AG04449 (cell line): ENCODE measurements around the gene ALK.
"Not testable (repeated sequence)": the region's sequence is repeated elsewhere in the genome, so short reads cannot be mapped to it uniquely, and the experiment has no call there.

Source experiments
- CTCF ChIA-PET: fragments of 350-600 bp; formaldehyde crosslinking; extraction: SDS; loops from one replicate; lab custom pipeline; 2021; ENCODE audit warnings: antibody characterized with exemption; lab: Yijun Ruan, JAX
- POLR2A ChIA-PET: fragments of 400-600, 350-600 bp; formaldehyde crosslinking; extraction: SDS; loops from one replicate; lab custom pipeline; 2020; ENCODE audit warnings: antibody characterized with exemption, inconsistent platforms; lab: Yijun Ruan, JAX
- DNase-seq: peaks from one replicate; pipeline ENCODE4 v3.0.0-alpha.2; 2010; ENCODE audit warnings: low read depth, low spot score
- H3K4me3 ChIP-seq: 2 replicates; pipeline ENCODE4 v1.5.1; 2011; ENCODE audit warnings: low read depth, mild to moderate bottlenecking, control low read depth, low read length
- TF ChIP-seq, protein P1 (sequence below): IDR thresholded peaks from one replicate; pipeline ENCODE4 v1.5.1; 2011; ENCODE audit warnings: mild to moderate bottlenecking, moderate library complexity, low read length, control low read depth, inconsistent platforms; ENCODE audit not compliant: insufficient read depth; ENCODE audit errors: missing control alignments

ALK gene

DNA sequence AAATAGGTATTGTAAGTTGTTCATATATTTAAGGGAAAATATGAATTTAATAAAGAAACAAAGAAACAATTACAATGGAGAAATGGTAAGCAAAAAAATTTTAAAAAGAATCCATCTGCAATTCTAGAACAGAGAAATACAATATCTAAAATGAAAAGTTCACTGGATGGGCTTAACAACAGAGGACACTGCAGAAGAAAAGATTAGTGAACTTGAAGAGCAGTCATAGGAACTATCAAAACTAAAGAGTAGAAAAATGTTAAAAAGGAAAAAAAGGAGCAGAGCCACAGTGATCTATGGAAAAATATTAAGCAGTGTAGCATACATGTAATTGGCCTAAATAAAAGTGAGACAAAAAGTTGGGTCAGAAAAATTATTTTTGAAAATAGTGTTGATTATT, 83.5 kb downstream of the ALK start:
- POLR2A ChIA-PET: no interaction called here
- no peak overlapping the region for H3K4me3 ChIP-seq
- TF ChIP-seq, protein P1, sequence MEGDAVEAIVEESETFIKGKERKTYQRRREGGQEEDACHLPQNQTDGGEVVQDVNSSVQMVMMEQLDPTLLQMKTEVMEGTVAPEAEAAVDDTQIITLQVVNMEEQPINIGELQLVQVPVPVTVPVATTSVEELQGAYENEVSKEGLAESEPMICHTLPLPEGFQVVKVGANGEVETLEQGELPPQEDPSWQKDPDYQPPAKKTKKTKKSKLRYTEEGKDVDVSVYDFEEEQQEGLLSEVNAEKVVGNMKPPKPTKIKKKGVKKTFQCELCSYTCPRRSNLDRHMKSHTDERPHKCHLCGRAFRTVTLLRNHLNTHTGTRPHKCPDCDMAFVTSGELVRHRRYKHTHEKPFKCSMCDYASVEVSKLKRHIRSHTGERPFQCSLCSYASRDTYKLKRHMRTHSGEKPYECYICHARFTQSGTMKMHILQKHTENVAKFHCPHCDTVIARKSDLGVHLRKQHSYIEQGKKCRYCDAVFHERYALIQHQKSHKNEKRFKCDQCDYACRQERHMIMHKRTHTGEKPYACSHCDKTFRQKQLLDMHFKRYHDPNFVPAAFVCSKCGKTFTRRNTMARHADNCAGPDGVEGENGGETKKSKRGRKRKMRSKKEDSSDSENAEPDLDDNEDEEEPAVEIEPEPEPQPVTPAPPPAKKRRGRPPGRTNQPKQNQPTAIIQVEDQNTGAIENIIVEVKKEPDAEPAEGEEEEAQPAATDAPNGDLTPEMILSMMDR: no peak
- DNase-seq: no peak
- CTCF ChIA-PET: interaction anchor here (1.1 kb wide), 1 partner anchor 879 kb away, joined by 3 read pairs; no protein-coding TSS in a partner anchor

DNA sequence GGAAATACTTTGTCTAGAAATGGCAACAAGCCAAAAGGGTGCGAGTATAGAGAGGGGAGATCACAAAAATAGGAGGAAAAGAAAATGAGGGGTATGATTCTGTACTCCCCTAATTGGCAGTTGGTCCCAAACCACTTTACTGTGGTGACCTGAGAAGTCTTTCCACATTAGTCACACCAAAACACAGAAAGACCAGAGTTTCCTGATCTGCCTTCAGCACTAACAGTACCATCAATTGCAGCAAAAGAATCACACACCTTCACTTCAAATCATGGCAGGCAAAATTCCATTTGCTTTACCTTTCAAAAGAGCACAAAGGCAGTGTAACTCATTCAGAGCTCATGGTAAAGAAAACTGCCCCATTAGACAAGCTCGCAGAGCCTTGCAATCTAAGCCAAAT, 86.8 kb downstream of the ALK start:
- no peak overlapping the region for H3K4me3 ChIP-seq
- TF ChIP-seq, protein P1: no peak
- CTCF ChIA-PET: no interaction called here
- POLR2A ChIA-PET: interaction anchor here (0.7 kb wide), 1 partner anchor 87 kb away, joined by 3 read pairs; no protein-coding TSS in a partner anchor
- DNase-seq: no peak

DNA sequence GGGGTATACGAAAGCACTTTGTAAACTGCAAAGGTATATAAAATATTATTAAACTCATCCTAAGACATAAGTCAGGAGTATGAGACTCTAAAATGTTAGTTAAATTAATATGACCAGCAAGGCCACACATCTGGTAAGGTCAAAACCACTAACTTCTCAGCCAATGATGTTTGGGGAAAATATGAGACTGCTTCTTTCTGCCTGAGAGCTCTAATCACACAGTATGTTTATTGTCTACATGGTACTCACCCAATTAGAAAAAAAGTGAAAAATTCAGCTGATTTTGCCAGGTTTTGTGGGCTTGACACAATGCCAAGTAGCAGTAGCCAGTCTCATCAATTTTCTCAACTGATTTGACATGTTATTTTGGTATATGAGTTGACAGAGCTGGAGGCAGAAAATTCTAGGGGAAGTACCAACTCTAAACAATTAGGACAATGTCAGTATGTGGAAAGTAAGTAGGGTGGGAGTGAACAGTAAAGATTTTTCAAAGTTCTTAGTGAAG, 87.3 kb downstream of the ALK start:
- POLR2A ChIA-PET: interaction anchor here (0.7 kb wide), 1 partner anchor 86 kb away, joined by 3 read pairs; no protein-coding TSS in a partner anchor
- DNase-seq: no peak
- CTCF ChIA-PET: no interaction called here
- TF ChIP-seq, protein P1: no peak
- H3K4me3 ChIP-seq: no peak overlapping the region

DNA sequence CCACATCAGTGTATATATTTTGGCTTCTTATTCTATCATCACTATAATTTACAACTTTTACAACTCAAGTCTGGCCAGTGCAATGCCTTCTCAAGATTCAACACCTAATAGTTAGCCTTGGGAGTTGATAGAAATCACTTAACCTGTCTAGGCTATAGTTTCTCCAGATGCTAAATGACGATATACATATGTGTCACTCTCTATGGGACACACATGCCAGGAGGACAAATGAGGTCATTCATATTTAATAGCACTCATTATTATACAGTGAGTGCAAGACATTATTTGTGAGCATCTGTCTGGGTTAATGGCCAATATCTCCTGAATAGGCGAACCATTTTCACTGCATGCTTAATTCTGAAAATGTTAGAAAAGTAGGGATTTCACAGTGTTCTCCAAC, 89.8 kb downstream of the ALK start:
- POLR2A ChIA-PET: no interaction called here
- no peak overlapping the region for H3K4me3 ChIP-seq
- CTCF ChIA-PET: no interaction called here
- no peak for DNase-seq
- TF ChIP-seq, protein P1: no peak

DNA sequence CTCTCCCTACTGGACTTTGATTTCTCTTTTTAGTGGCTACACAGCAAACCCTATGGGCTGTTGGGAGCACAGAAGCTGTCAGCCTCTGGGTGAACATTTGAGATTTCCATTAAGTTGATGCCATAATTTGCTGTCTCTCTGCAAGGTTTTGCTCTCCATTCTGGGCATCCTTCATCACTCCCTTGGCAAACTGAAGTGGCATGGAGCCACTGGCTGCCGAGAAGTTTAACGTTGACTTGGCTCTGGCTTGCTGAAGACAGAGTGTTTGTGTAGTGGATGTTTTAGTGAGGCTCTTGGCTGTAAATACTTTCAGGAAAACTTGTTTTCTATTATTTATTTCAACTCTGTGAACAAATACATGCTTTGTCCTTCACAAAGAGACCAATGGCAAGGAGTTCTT, 91.5 kb downstream of the ALK start:
- DNase-seq: no peak
- CTCF ChIA-PET: no interaction called here
- no peak overlapping the region for H3K4me3 ChIP-seq
- TF ChIP-seq, protein P1: no peak
- POLR2A ChIA-PET: no interaction called here

DNA sequence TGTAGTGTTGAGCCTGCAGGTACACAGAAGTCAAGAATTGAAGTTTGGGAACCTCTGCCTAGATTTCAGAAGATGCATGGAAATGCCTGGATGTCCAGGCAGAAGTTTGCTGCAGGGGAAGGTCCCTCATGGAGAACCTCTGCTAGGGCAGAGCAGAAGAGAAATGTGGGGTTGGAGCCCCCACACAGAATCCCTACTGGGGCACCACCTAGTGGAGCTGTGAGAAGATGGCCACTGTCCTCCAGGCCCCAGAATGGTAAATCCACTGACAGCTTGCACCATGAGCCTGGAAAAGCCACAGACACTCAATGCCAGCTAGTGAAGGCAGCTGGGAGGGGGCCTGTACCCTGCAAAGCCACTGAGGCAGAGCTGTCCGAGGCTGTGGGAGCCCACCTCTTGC, 97.2 kb downstream of the ALK start:
- CTCF ChIA-PET, DNase-seq: not testable (repeated sequence)

More for the DNA sequence above, 97.2 kb downstream of the ALK start:
- POLR2A ChIA-PET: interaction anchor here (0.6 kb wide), 1 partner anchor 66 kb away, joined by 3 read pairs; no protein-coding TSS in a partner anchor
- TF ChIP-seq, protein P1: peak; percentile 15
- not testable (repeated sequence) for H3K4me3 ChIP-seq
